Thyroid gland (tissue), 4 donors: ENCODE results near the gene ACACA. TPM values are rescaled to one million over a fixed set of nuclear protein-coding genes. Genes with fewer than 3 reads are reported as not detected.

Source experiments
- DNase-seq, 2 donors: peaks; one replicate each; pipeline ENCODE4 v3.0.0-alpha.2; 2019
- H3K27ac ChIP-seq, 3 donors: fragments of 200-600 bp; sonication (generic); 1 replicate in 2 of 3; 2 replicates in 1 of 3; pipeline ENCODE4 v1.5.1; 2016 to 2019; ENCODE audit warnings: mild to moderate bottlenecking in 1 of 3, moderate library complexity in 1 of 3
- H3K27me3 ChIP-seq: fragments of 200-600 bp; sonication (generic); one replicate; pipeline ENCODE4 v1.5.1; 2019
- H3K36me3 ChIP-seq, 2 donors: fragments of 200-600 bp; sonication (generic); one replicate each; pipeline ENCODE4 v1.5.1; 2016 to 2019
- H3K4me1 ChIP-seq, 2 donors: fragments of 200-600 bp; sonication (generic); one replicate each; pipeline ENCODE4 v1.5.1; 2017 to 2019
- H3K4me3 ChIP-seq, 3 donors: fragments of 200-600 bp; sonication (generic); replicated peaks in 1 of 3; 1 replicate in 2 of 3; 2 replicates in 1 of 3; pipeline ENCODE4 v1.5.1; 2016; ENCODE audit warnings: mild to moderate bottlenecking in 1 of 3
- H3K9me3 ChIP-seq: fragments of 200-600 bp; sonication (generic); one replicate; pipeline ENCODE4 v1.5.1; 2017
- POLR2A ChIP-seq, 2 donors: fragments of 450-650 bp; IDR thresholded peaks; one replicate each; pipeline ENCODE4 v1.6.1; 2017; ENCODE audit warnings: antibody characterized with exemption in 2 of 2, mild to moderate bottlenecking in 2 of 2, moderate library complexity in 1 of 2
- WGBS, 2 donors: methylation state at CpG; one replicate each; pipeline ENCODE4 v1.1.5; 2017; 5-methylcytosine and 5-hydroxymethylcytosine counted together
- intact Hi-C: fragments of 100-400 bp; cut with DNase I; formaldehyde crosslinking; loops from one replicate; pipeline ENCODE4 v1.15.1; 2023
- total RNA-seq, 4 donors: library from RNA; depleted of rRNA; stranded (reverse); fragments of >200 nt; gene quantifications; one replicate each; pipeline ENCODE4 v1.2.3, GENCODE V29; 2016
- TF ChIP-seq, protein P1 (sequence below), 6 experiments: fragments of 200-600 bp in 3 of 6; fragments of 450-650 bp in 3 of 6; sonication (generic) in 3 of 6; IDR thresholded peaks; one replicate each; pipeline ENCODE4 v1.5.1; 2016 to 2019; ENCODE audit warnings: antibody characterized with exemption in 6 of 6, mild to moderate bottlenecking in 2 of 6, inconsistent platforms in 1 of 6, moderate library complexity in 1 of 6

The ACACA gene
- total RNA-seq, 4 donors from 2014 or later: 27.2 to 55.7 (median 38.4) TPM

DNA sequence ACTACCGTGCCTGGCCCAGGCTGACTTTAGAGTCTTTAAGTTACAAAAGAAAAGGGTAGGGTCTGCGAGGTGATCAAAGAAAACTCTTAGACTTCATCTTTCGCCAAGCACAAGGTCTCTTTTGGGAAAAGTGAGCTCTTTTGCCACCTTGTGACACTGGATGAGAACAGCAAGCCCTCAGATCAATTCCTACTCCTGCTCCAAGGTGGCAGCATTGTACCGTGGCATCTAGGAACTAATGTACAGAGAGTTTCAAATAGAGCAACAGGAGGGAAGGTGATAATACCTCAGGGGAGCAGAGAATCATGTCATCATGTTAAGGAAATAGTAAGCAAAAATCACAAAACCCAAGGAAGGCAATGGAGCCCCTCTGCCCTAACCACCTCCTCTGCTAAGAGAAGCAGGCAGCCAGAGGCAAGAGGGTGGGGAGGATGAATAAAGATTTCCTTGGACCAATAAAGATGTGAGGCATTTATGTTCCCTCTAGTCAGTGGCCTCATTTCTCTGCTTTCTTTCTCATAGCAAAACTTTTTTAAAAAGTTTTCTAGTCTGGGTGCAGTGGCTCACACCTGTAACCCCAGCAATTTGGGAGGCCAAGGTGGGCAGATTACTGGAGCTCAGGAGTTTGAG, 33.0 kb downstream of the ACACA start:
- 12 to 13% methylated on average over 4 of the region's 4 CpGs for WGBS, 2 donors
- Histone ChIP-seq H3K4me1 (no peaks in the 10 kb centered on the region), H3K36me3 (no peaks in the 10 kb centered on the region), H3K27me3 (no peaks in the 10 kb centered on the region), H3K4me3 (no peak overlapping the region), H3K27ac (no peak overlapping the region), H3K9me3 (no peaks in the 10 kb centered on the region)
- intact Hi-C loops: no loop called here
- TF ChIP-seq POLR2A (IDR thresholded peaks at IDR 0.05): no peak
- TF ChIP-seq, protein P1, sequence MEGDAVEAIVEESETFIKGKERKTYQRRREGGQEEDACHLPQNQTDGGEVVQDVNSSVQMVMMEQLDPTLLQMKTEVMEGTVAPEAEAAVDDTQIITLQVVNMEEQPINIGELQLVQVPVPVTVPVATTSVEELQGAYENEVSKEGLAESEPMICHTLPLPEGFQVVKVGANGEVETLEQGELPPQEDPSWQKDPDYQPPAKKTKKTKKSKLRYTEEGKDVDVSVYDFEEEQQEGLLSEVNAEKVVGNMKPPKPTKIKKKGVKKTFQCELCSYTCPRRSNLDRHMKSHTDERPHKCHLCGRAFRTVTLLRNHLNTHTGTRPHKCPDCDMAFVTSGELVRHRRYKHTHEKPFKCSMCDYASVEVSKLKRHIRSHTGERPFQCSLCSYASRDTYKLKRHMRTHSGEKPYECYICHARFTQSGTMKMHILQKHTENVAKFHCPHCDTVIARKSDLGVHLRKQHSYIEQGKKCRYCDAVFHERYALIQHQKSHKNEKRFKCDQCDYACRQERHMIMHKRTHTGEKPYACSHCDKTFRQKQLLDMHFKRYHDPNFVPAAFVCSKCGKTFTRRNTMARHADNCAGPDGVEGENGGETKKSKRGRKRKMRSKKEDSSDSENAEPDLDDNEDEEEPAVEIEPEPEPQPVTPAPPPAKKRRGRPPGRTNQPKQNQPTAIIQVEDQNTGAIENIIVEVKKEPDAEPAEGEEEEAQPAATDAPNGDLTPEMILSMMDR (IDR thresholded peaks at IDR 0.05): peak; percentile 87 to 100 (median 100)
- peak; percentile 73 to 78 for DNase-seq

DNA sequence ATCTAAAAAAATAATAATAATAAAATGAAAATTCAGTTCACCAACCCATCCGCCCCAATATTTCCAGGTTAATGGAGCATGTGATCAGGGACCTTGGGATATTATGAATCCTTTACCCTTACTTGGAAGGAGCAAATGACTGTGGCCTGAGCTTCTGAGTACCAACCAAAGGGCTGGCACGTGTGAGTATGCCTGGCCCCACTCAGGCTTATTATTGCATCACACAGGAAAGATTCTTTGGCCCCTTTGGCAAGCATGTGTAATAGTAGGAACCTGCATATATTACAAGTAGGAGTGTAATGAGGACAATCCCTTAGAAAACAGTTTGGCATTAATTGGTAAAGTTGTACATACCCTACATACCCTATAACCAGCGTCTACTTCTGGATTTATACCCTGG, 38.1 kb downstream of the ACACA start:
- no peak overlapping the region for H3K4me3 ChIP-seq
- H3K36me3 ChIP-seq: no peaks in the 10 kb centered on the region
- no peaks in the 10 kb centered on the region for H3K9me3 ChIP-seq
- H3K27me3 ChIP-seq: no peaks in the 10 kb centered on the region
- WGBS, 2 donors: 83 to 87% methylated on average over 3 of the region's 3 CpGs
- H3K4me1 ChIP-seq: no peaks in the 10 kb centered on the region
- no peak overlapping the region for H3K27ac ChIP-seq
- intact Hi-C loops: no loop called here
- DNase-seq: no peak
- TF ChIP-seq POLR2A (IDR thresholded peaks at IDR 0.05): no peak
- TF ChIP-seq, protein P1 (IDR thresholded peaks at IDR 0.05): no peak

DNA sequence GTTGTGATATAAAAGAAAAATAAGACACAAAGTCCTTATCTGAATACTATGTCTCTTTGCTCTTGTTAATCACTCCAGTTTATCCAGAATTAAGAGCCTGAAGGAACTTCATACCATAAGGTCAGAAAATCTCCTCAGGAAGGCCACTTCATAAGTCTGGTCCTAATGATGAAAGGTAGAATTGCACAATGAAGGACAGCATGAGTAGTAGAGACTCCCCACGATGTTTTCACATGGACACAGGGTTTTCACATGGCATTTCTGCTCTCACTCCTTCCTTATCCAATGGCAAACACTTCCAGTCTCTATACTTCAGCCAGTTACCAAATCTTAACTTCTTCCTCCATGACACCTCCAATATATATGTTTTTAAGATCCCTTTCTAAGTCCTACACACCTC, 41.0 kb downstream of the ACACA start:
- WGBS, 2 donors: 85 to 93% methylated on average over 1 of the region's 1 CpG
- intact Hi-C loops: no loop called here

DNA sequence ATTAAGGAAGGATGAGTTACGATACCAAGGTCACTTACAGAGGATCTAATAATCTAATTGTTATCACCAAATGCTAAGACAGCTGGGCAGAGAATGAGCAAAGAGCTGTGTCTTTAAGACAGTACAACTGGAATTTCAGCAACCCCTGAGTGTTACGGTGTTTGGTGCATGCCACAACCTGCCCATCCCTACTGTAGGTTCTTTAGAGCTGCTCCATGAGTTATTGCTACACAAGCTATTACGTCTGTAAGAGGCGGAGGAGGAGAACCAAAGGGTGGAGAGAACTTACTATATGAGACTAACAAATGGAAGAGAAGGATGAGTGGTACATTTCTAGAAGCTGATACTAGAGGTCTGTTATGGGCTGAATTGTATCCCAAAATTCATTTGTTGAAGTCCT, 45.1 kb downstream of the ACACA start:
- intact Hi-C loops: no loop called here
- no peaks in the 10 kb centered on the region for H3K27me3 ChIP-seq
- no peak overlapping the region for H3K4me3 ChIP-seq
- 93 to 95% methylated on average over 4 of the region's 4 CpGs for WGBS, 2 donors
- H3K4me1 ChIP-seq: peaks cover 19 to 28% of the 10 kb centered on the region in 2 donors
- H3K9me3 ChIP-seq: no peaks in the 10 kb centered on the region
- DNase-seq: no peak
- no peak overlapping the region for H3K27ac ChIP-seq
- no peaks in the 10 kb centered on the region for H3K36me3 ChIP-seq
- no peak for TF ChIP-seq POLR2A (IDR thresholded peaks at IDR 0.05)
- TF ChIP-seq, protein P1 (IDR thresholded peaks at IDR 0.05): no peak

More for the DNA sequence above, 41.0 kb downstream of the ACACA start:
- Histone ChIP-seq H3K27ac (no peak overlapping the region), H3K27me3 (no peaks in the 10 kb centered on the region), H3K36me3 (no peaks in the 10 kb centered on the region), H3K9me3 (no peaks in the 10 kb centered on the region), H3K4me1 (no peaks in the 10 kb centered on the region), H3K4me3 (no peak overlapping the region)
- no peak for TF ChIP-seq POLR2A (IDR thresholded peaks at IDR 0.05)
- TF ChIP-seq, protein P1 (IDR thresholded peaks at IDR 0.05): no peak
- DNase-seq: no peak

DNA sequence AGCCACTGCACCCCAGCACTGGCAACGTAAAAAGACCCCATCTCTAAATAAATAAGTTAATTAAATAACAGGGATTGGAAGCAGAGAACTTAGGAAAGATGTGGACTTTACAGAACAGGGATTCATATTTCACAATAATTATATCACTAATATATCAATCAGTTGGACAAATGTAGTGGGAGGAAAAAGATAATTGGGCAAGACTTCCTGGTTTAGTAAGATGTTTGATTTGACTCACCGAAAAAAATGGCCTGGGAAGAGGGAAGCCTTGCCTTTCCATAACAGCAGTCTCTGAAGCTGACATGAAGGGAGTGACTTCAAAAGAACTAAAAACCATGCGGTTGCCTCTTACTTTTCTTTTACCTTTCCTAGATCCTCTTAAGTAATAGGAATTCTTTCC, 46.0 kb downstream of the ACACA start:
- intact Hi-C loops: no loop called here
- DNase-seq: no peak
- Histone ChIP-seq H3K4me1 (peaks cover 19 to 32% of the 10 kb centered on the region in 2 donors), H3K27ac (peak overlapping the region in 2 of 3 donors; percentile 62 to 80), H3K36me3 (no peaks in the 10 kb centered on the region), H3K4me3 (no peak overlapping the region), H3K9me3 (no peaks in the 10 kb centered on the region), H3K27me3 (no peaks in the 10 kb centered on the region)
- no peak for TF ChIP-seq POLR2A (IDR thresholded peaks at IDR 0.05)
- TF ChIP-seq, protein P1 (IDR thresholded peaks at IDR 0.05): no peak
- 82 to 83% methylated on average over 3 of the region's 3 CpGs for WGBS, 2 donors
